Left forelimb (tissue), 1 donor: Measurements from ENCODE around the gene CYBRD1.
"Not testable (repeated sequence)": the region's sequence is repeated elsewhere in the genome, so short reads cannot be mapped to it uniquely, and the experiment has no call there.

Experiments used
- DNase-seq: peaks from one replicate; pipeline ENCODE4 v3.0.0-alpha.2; 2018; ENCODE audit warnings: low spot score

Gene CYBRD1, protein sequence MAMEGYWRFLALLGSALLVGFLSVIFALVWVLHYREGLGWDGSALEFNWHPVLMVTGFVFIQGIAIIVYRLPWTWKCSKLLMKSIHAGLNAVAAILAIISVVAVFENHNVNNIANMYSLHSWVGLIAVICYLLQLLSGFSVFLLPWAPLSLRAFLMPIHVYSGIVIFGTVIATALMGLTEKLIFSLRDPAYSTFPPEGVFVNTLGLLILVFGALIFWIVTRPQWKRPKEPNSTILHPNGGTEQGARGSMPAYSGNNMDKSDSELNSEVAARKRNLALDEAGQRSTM

DNA sequence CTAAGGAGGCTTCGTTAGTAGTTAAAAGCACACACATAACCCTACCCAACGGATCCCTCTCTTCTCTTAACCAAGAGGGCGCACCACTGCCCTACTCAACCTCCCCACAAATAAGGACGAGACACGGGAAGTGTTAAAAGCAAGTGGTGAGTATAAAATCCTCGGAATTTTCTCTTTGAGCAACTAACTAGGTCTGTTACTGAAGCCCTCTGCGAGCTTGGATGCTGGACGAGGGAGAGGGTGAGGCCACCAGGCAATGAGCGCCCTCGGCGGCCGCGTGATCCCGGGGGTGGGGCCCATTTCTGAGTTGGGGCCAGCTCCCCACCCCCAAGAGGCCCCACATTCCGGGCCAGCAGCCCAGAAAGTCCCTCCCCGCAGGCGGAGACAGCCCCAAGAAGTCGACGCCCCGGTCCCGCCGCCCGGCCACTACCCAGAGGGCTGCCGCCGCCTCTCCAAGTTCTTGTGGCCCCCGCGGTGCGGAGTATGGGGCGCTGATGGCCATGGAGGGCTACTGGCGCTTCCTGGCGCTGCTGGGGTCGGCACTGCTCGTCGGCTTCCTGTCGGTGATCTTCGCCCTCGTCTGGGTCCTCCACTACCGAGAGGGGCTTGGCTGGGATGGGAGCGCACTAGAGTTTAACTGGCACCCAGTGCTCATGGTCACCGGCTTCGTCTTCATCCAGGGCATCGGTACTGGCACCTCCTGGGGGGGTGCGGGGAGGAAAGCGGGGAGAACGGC is at the start of gene CYBRD1:
Gene CYBRD1, plus strand, starts transcription at position 423 of the 736 bp plus-strand sequence. Its CDS starts 72 bp downstream, at position 495.
- DNase-seq = peak; percentile 92

DNA sequence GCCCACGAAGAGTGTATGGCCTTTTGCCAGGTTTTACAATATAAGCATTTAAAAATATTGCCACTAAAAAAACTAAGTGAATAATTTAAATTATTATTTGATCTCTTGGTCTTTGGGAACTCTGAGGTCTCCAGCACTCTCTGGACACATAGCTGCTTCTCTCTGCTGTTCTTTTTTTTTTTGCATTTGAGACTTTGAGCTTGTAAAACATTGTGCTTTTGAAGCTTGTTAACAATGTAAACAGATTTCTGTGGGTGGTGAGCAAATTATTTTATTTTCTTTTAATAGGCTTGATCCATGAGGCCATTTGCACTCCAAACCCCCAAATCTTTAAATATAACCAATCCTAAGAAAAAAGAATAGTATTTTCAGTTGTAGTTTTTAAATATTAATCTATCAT is 46.3 kb upstream of the CYBRD1 start:
- no peak for DNase-seq

GRCh38 chr2:171478345-171478744 is 43.9 kb upstream of the CYBRD1 start:
- no peak for DNase-seq

- DNase-seq = no peak
Measured at GRCh38 chr2:171479154-171479814, 43.0 kb upstream of the CYBRD1 start.

GRCh38 chr2:171480908-171481307 is 41.4 kb upstream of the CYBRD1 start:
- DNase-seq = no peak

GRCh38 chr2:171482308-171482707 is 40.0 kb upstream of the CYBRD1 start:
- no peak for DNase-seq

GRCh38 chr2:171482877-171483276 is 39.4 kb upstream of the CYBRD1 start:
- DNase-seq = no peak

GRCh38 chr2:171483793-171484192 is 38.5 kb upstream of the CYBRD1 start:
- no peak for DNase-seq

DNA sequence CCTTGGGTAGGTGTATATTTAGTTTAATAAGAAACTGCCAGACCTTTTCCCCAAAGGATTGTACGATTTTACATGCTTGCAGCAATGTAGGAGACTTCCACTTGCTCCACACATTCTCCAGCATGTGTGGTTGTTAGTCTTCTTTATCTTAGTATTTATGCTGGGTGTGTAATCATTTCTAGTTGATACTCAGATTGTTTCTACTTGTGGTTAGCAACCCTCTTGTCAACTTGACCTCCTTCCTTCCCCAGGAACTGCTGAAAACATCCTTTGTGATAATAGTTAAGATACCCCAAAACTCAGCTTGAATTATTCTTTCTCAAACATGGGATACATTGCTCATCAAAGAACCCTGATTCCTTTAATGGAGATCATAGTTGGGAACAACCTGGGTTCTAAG is 37.2 kb upstream of the CYBRD1 start:
- DNase-seq = no peak

DNA sequence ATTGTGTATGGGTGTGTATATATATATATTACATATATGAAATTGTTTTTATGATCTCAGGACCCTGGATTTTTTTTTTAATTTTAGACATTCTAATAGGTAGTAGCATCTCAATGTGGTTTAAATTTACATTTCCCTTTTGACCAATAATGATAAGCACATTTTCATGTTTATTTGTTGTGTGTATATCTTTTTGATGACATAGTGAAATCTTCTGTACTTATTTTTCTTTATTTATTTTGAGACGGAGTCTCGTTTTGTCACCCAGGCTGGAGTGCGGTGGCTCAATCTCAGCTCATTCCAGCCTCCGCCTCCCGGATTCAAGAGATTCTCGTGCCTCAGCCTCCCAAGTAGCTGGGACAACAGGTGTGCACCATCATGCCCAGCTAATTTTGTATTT is 35.1 kb upstream of the CYBRD1 start:
- no peak for DNase-seq

DNA sequence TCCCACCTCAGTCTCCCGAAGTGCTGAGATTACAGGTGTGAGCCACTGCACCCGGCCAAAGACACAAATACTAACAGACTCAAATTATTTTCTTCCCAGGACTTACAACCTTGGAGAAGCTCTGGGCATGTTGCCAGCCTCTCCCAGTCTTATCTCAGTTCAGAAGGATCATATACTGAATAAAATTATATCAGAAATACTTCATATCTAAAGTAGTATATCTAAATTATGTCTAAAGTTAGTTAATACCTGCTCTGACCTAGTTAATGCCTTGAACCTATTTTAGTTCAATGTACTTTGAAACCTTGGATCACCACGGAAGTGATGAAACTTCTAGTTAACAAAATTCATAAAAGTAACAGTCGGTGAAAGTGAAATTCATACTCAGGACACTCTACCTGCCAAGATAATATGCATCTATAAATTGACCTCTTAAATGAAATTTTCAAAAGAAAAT is 34.4 kb upstream of the CYBRD1 start:
- no peak for DNase-seq

DNA sequence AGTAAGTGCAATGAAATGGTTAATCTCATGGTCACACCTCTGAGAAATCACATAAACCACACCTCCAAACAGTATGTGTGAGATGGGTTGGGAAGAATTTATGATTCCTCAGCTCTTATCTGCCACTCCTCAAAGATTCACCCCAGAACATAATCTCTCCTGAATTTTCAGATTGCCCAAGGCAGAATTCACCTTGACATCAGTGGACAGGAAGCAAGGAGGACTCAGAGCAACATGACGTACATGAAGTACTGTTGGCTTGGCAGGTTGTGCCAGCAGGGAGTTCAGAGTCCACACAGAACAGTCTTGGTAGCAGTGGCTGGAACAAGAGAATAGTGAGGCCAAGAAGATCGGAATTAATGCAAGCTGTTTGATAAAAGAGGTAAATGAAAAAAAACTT is 31.7 kb upstream of the CYBRD1 start:
- no peak for DNase-seq

- no peak for DNase-seq
Measured at GRCh38 chr2:171491292-171491691, 31.0 kb upstream of the CYBRD1 start.

GRCh38 chr2:171492664-171493063 is 29.6 kb upstream of the CYBRD1 start:
- no peak for DNase-seq

DNA sequence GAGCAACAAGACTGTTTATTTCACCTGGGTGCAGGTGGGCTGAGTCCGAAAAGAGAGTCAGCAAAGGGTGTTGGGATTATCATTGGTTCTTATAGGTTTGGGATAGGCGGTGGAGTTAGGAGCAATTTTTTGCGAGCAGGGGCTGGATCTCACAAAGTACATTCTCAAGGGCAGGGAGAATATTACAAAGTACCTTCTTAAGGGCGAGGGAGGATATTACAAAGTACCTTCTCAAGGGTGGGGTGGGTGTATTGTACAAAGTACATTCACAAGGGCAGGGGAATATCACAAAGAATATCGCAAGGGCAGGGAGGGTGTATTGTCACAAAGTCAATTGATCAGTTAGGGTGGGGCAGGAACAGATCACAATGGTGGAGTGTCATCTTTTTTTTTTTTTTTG is 24.6 kb upstream of the CYBRD1 start:
- DNase-seq = not testable (repeated sequence)

GRCh38 chr2:171505374-171505773 is 16.9 kb upstream of the CYBRD1 start:
- no peak for DNase-seq

DNA sequence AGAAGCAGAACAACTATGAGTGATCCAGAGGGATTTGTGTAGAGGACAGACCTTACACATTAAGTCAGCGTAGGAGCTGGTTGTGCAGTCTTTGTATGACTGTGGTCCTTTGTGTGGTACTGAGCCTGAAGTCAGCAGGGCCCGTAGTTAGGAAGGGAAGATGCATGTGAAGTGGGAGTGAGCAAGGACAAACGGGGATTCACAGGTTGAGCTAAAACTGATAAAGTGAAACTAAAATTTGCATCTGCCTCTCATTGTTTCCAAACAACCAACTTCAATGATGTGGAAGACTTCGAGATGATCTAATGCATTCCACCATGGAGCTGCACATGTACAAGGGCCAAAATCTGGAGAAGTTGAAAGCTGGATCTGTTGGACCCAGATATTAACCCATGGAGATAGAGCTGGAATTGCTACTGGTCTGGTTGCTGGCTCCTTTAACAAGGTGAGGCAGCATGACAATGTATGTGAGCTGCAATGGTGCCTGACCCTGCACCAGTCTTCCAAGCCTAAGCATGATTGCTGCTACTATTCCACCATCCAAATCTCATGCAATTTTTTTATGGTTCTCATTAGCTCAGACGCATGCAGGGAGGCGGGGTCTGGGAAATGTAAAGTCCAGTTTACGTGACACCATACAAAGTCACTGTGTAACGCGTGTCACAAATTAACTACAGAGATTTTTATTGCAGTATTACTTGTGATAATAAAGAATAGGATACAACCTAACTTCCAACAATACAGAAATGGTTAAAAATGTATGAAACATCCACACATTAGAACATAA is 12.1 kb upstream of the CYBRD1 start:
- DNase-seq = no peak

DNA sequence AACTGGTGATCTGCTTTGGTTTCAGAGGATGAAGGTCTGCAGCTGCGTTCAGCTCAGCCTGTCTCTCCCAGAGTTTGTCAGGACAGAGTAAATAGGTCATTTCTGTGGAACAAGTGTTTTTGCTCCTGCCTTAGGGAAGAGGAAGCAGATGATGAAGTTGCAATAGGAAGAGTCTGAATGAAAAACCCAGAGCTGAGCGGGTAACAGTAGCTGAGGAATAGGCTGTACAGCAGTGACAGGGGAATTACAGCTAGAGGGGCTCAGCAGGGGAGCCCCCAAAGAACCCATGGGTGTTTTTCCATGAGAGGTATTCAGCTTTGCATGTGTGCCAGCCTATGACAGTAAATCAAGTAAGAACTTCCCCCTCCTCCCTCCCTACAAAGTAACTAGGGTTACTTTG is 10.3 kb upstream of the CYBRD1 start:
- DNase-seq = no peak

DNA sequence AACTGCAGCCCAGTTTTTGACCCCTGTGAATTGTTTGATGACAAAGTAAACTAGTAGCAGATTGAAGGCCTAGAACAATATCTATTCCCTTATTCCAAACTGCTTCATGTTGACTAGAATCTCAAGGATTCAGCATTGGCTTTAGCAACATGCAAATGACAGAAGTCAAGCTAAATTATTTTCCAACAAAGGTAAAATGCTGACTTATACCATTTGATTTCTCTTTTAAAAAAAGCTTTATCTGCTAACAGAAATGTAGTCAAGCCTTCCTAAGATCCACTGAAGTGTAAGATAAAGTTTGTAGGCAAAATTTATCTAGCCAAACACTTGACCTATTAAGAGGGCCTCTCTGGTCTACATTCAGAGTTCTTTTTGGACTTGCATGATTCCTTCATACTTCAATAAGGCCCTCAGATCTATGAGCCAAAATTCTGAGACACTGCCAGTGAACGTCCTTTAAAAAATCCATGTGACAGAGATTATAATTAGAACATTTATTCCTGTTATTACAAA is 9.5 kb upstream of the CYBRD1 start:
- DNase-seq = no peak

GRCh38 chr2:171513719-171514160 is 8.5 kb upstream of the CYBRD1 start:
- no peak for DNase-seq

DNA sequence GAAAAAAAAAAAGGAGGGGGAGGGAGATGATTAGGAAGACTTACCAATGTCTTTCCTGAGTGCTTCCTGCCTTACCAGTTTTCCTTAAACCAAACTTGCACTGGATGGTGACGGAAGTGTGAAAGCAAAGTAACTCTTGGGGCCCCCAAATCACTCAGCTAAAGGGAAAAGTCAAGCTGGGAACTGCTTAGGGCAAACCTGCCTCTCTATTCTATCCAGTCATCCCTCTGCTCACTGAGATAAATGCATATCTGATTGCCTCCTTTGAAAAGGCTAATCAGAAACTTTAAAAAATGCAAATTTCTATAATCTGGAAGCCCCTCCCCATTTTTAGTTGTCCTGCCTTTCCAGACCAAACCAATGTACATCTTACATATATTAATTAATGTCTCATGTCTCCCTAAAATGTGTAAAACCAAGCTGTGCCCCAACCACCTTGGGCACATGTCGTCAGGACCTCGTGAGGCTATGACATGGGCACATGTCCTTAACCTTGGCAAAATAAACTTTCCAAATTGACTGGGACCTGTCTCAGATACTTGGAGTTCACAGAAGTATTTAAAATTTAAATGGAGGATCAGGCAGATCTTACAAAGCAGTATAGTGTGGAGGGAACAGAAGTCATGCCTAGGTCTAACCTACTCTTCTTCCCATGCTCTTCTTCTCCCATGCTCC is 7.2 kb upstream of the CYBRD1 start:
- DNase-seq = no peak
